ENCODE measurements around the gene PHC2. TPM values are rescaled to one million over a fixed set of nuclear protein-coding genes. Genes with fewer than 3 reads are reported as not detected.

The PHC2 gene
- total and polyA plus RNA-seq, 2 donors from 2014 or later = 118 to 149 TPM

- no peak overlapping the region for H3K4me3 ChIP-seq (ENCODE audit: low read length in 3 of 3)
- no peak overlapping the region for H3K27ac ChIP-seq (ENCODE audit: low read depth in 2 of 2, low read length in 2 of 2)
- DNase-seq (no peak), FAIRE-seq (no peak)
- no peaks in the 10 kb centered on the region for H3K4me1 ChIP-seq (ENCODE audit: control insufficient read depth in 2 of 3, insufficient read depth in 2 of 3, low read depth in 1 of 3, low read length in 3 of 3)
- H3K27me3 ChIP-seq (ENCODE audit: control insufficient read depth, insufficient read depth, low read length) = no peaks in the 10 kb centered on the region
- H3K9me3 ChIP-seq (ENCODE audit: control insufficient read depth in 2 of 3, insufficient read depth in 1 of 3, low read length in 3 of 3) = no peaks in the 10 kb centered on the region
- intact Hi-C loops (cut with DNase I) = loop anchor here (10.0 kb wide), 1 partner anchor 175 kb away; no protein-coding TSS in a partner anchor
- no peaks in the 10 kb centered on the region for H3K36me3 ChIP-seq (ENCODE audit: control insufficient read depth in 2 of 3, insufficient read depth in 3 of 3, low read length in 3 of 3)
- no peak overlapping the region for H3K9ac ChIP-seq (ENCODE audit: low read length in 3 of 3)
- no peak for TF ChIP-seq CTCF (IDR thresholded peaks at IDR 0.05; ENCODE audit: borderline replicate concordance, extremely low read depth, insufficient read depth)
Observed at GRCh38 chr1:33459691-33460090, 28.8 kb upstream of the PHC2 start.

- TF ChIP-seq CTCF (IDR thresholded peaks at IDR 0.05; ENCODE audit: borderline replicate concordance, extremely low read depth, insufficient read depth) = no peak
- no peak overlapping the region for H3K4me3 ChIP-seq (ENCODE audit: low read length in 3 of 3)
- intact Hi-C loops (cut with DNase I) = no loop called here
- no peak overlapping the region for H3K27ac ChIP-seq (ENCODE audit: low read depth in 2 of 2, low read length in 2 of 2)
- no peaks in the 10 kb centered on the region for H3K36me3 ChIP-seq (ENCODE audit: control insufficient read depth in 2 of 3, insufficient read depth in 3 of 3, low read length in 3 of 3)
- no peak overlapping the region for H3K9ac ChIP-seq (ENCODE audit: low read length in 3 of 3)
- DNase-seq = no peak
- H3K4me1 ChIP-seq (ENCODE audit: control insufficient read depth in 2 of 3, insufficient read depth in 2 of 3, low read depth in 1 of 3, low read length in 3 of 3) = no peaks in the 10 kb centered on the region
- no peaks in the 10 kb centered on the region for H3K27me3 ChIP-seq (ENCODE audit: control insufficient read depth, insufficient read depth, low read length)
- no peaks in the 10 kb centered on the region for H3K9me3 ChIP-seq (ENCODE audit: control insufficient read depth in 2 of 3, insufficient read depth in 1 of 3, low read length in 3 of 3)
- FAIRE-seq = no peak
Observed at GRCh38 chr1:33456502-33456886, 25.6 kb upstream of the PHC2 start.

GRCh38 chr1:33455539-33456501, 24.9 kb upstream of the PHC2 start:
- Histone ChIP-seq H3K27ac (ENCODE audit: low read depth in 2 of 2, low read length in 2 of 2) (no peak overlapping the region), H3K4me1 (ENCODE audit: control insufficient read depth in 2 of 3, insufficient read depth in 2 of 3, low read depth in 1 of 3, low read length in 3 of 3) (no peaks in the 10 kb centered on the region), H3K27me3 (ENCODE audit: control insufficient read depth, insufficient read depth, low read length) (no peaks in the 10 kb centered on the region), H3K4me3 (ENCODE audit: low read length in 3 of 3) (no peak overlapping the region), H3K9me3 (ENCODE audit: control insufficient read depth in 2 of 3, insufficient read depth in 1 of 3, low read length in 3 of 3) (no peaks in the 10 kb centered on the region), H3K36me3 (ENCODE audit: control insufficient read depth in 2 of 3, insufficient read depth in 3 of 3, low read length in 3 of 3) (no peaks in the 10 kb centered on the region), H3K9ac (ENCODE audit: low read length in 3 of 3) (no peak overlapping the region)
- peak; percentile 65 for TF ChIP-seq CTCF (IDR thresholded peaks at IDR 0.05; ENCODE audit: borderline replicate concordance, extremely low read depth, insufficient read depth)
- peak; percentile 6 for FAIRE-seq
- peak in 4 of 5 donors; percentile 82 to 92 (median 87) for DNase-seq
- intact Hi-C loops (cut with DNase I) = no loop called here

Measured in kidney (tissue), 14 donors.